CD14-positive monocyte (primary cell): ENCODE measurements around the gene TIMP2. TPM values are rescaled to one million over a fixed set of nuclear protein-coding genes. Genes with fewer than 3 reads are reported as not detected.

ENCODE experiments used
- DNase-seq, 3 donors: peaks; one replicate each; pipeline ENCODE4 v3.0.0-alpha.2; 2011 to 2022
- H2AFZ ChIP-seq: 2 replicates; pipeline ENCODE4 v1.6.0; 2012; ENCODE audit warnings: mild to moderate bottlenecking, low read depth, low read length, inconsistent platforms; ENCODE audit not compliant: insufficient read depth, poor library complexity, severe bottlenecking
- H3K27ac ChIP-seq, 2 donors: 1 replicate in 1 of 2; 2 replicates in 1 of 2; pipeline ENCODE4 v1.5.1; 2012 to 2013; ENCODE audit warnings: low read length in 2 of 2, control low read depth in 1 of 2, inconsistent platforms in 1 of 2, low read depth in 1 of 2, mild to moderate bottlenecking in 1 of 2
- H3K27me3 ChIP-seq, 2 donors: one replicate each; pipeline versions ENCODE4 v1.6.0 to v1.6.1; 2011 to 2013; ENCODE audit warnings: low read length in 2 of 2; ENCODE audit not compliant: control insufficient read depth in 2 of 2, insufficient read depth in 2 of 2
- H3K36me3 ChIP-seq, 2 donors: replicated peaks in 1 of 2; 1 replicate in 1 of 2; 2 replicates in 1 of 2; pipeline versions ENCODE4 v1.5.1 to v1.6.1; 2012 to 2013; ENCODE audit warnings: low read length in 2 of 2, control low read depth in 1 of 2, inconsistent platforms in 1 of 2, mild to moderate bottlenecking in 1 of 2; ENCODE audit not compliant: insufficient read depth in 2 of 2, control insufficient read depth in 1 of 2
- H3K4me1 ChIP-seq, 2 donors: 1 replicate in 1 of 2; 2 replicates in 1 of 2; pipeline versions ENCODE4 v1.5.1 to v1.6.1; 2012 to 2013; ENCODE audit warnings: low read length in 2 of 2, control low read depth in 1 of 2, inconsistent platforms in 1 of 2, mild to moderate bottlenecking in 1 of 2, moderate library complexity in 1 of 2; ENCODE audit not compliant: insufficient read depth in 2 of 2, control insufficient read depth in 1 of 2
- H3K4me2 ChIP-seq: replicated peaks from 2 replicates; pipeline ENCODE3; 2012; ENCODE audit warnings: low read length, moderate library complexity, mild to moderate bottlenecking; ENCODE audit not compliant: poor library complexity, severe bottlenecking; ENCODE audit errors: extremely low read depth
- H3K4me3 ChIP-seq, 3 experiments: fragments of 200-600 bp in 1 of 3; sonication (generic) in 1 of 3; replicated peaks in 1 of 3; 1 replicate in 2 of 3; 2 replicates in 1 of 3; pipeline ENCODE4 v1.5.1; 2011 to 2013; ENCODE audit warnings: low read length in 3 of 3, mild to moderate bottlenecking in 3 of 3, control low read depth in 2 of 3, low read depth in 2 of 3, inconsistent platforms in 1 of 3, moderate library complexity in 1 of 3
- H3K79me2 ChIP-seq: 2 replicates; pipeline ENCODE4 v1.6.0; 2012; ENCODE audit warnings: mild to moderate bottlenecking, control low read depth, inconsistent platforms, low read length, moderate library complexity; ENCODE audit not compliant: insufficient read depth
- H3K9ac ChIP-seq: 2 replicates; pipeline ENCODE4 v1.6.0; 2017; ENCODE audit warnings: low read length, mild to moderate bottlenecking; ENCODE audit not compliant: insufficient read depth, poor library complexity, severe bottlenecking
- H3K9me3 ChIP-seq, 2 donors: replicated peaks in 1 of 2; 1 replicate in 1 of 2; 2 replicates in 1 of 2; pipeline versions ENCODE4 v1.5.1 to v1.6.1; 2012 to 2013; ENCODE audit warnings: low read length in 2 of 2, control low read depth in 1 of 2; ENCODE audit not compliant: control insufficient read depth in 1 of 2, insufficient read depth in 1 of 2
- H4K20me1 ChIP-seq: 2 replicates; pipeline ENCODE4 v1.6.0; 2012; ENCODE audit warnings: mild to moderate bottlenecking, low read length, control low read depth, moderate library complexity; ENCODE audit not compliant: insufficient read depth
- H3K27ac Mint-ChIP-seq, 7 donors: one replicate each; pipeline ENCODE4 v1.8.0; 2020; ENCODE audit warnings: mild to moderate bottlenecking in 7 of 7, mixed read lengths in 7 of 7, moderate library complexity in 6 of 7, inconsistent platforms in 2 of 7
- H3K27me3 Mint-ChIP-seq, 3 donors: one replicate each; pipeline ENCODE4 v1.8.0; 2021 to 2022; ENCODE audit warnings: low read depth in 3 of 3, mild to moderate bottlenecking in 3 of 3, mixed read lengths in 3 of 3, moderate library complexity in 3 of 3, inconsistent platforms in 1 of 3
- H3K36me3 Mint-ChIP-seq, 2 donors: one replicate each; pipeline ENCODE4 v1.8.0; 2020; ENCODE audit warnings: mixed read lengths in 2 of 2, inconsistent platforms in 1 of 2, mild to moderate bottlenecking in 1 of 2
- H3K4me1 Mint-ChIP-seq: one replicate; pipeline ENCODE4 v1.8.0; 2020; ENCODE audit warnings: mild to moderate bottlenecking, mixed read lengths
- H3K4me3 Mint-ChIP-seq, 2 donors: one replicate each; pipeline ENCODE4 v1.8.0; 2020; ENCODE audit warnings: mild to moderate bottlenecking in 2 of 2, mixed read lengths in 2 of 2, moderate library complexity in 1 of 2
- H3K9me3 Mint-ChIP-seq, 7 donors: one replicate each; pipeline ENCODE4 v1.8.0; 2020 to 2022; ENCODE audit warnings: mixed read lengths in 7 of 7, mild to moderate bottlenecking in 6 of 7, moderate library complexity in 6 of 7, inconsistent platforms in 2 of 7
- CTCF ChIP-seq: fragments of 200-600 bp; IDR thresholded peaks from one replicate; pipeline ENCODE4 v1.8.0; 2022; ENCODE audit warnings: antibody characterized with exemption, mild to moderate bottlenecking
- WGBS: methylation state at CpG from one replicate; pipeline ENCODE4 v1.1.5; 2013; ENCODE audit warnings: missing lambda C conversion rate; ENCODE audit not compliant: insufficient coverage; 5-methylcytosine and 5-hydroxymethylcytosine counted together
- intact Hi-C, 2 donors: fragments of 100-400 bp; cut with micrococcal nuclease; formaldehyde crosslinking; loops; one replicate each; pipeline versions ENCODE4 v1.15.0 to v1.15.1; 2023
- polyA plus RNA-seq, 3 donors: library from polyadenylated mRNA; depleted of rRNA in 1 of 3; unstranded in 2 of 3; stranded (reverse) in 1 of 3; fragments of 300-500 nt in 2 of 3; fragments of >200 nt in 1 of 3; fragmentation: Illumina TruSeq in 2 of 3; gene quantifications; 1 replicate in 2 of 3; 2 replicates in 1 of 3; pipeline ENCODE4 v1.2.3, GENCODE V29; 2012 to 2021

The TIMP2 gene
- polyA plus RNA-seq, 3 donors = 4.5 to 101 (median 6.4) TPM

GRCh38 chr17:78820841-78821240 is 104.3 kb downstream of the TIMP2 start:
- H3K79me2 ChIP-seq = no peaks in the 10 kb centered on the region
- Mint-ChIP-seq H3K4me3 (no peak overlapping the region), H3K27me3 (no peaks in the 10 kb centered on the region), H3K4me1 (peaks cover 17% of the 10 kb centered on the region), H3K36me3 (peaks cover 85 to 97% of the 10 kb centered on the region in 2 donors), H3K27ac (no peak overlapping the region), H3K9me3 (peaks cover 0 to 2% (median 0%) of the 10 kb centered on the region in 7 donors)
- H2AFZ ChIP-seq = no peak overlapping the region
- H3K9ac ChIP-seq = no peak overlapping the region
- H3K27me3 ChIP-seq = no peaks in the 10 kb centered on the region
- H3K9me3 ChIP-seq = no peaks in the 10 kb centered on the region
- no peak for DNase-seq
- WGBS = 96% methylated on average over 12 of the region's 13 CpGs
- H3K4me2 ChIP-seq = no peak overlapping the region
- H4K20me1 ChIP-seq = peaks cover 24% of the 10 kb centered on the region
- H3K4me3 ChIP-seq = no peak overlapping the region
- no peak for TF ChIP-seq CTCF
- intact Hi-C loops = loop anchor here in 1 of 2 donors (5.0 kb wide), 1 partner anchor 34 kb away; no protein-coding TSS in a partner anchor
- peaks cover 7 to 8% of the 10 kb centered on the region in 2 donors for H3K4me1 ChIP-seq
- H3K27ac ChIP-seq = no peak overlapping the region
- peaks cover 83 to 96% of the 10 kb centered on the region in 2 donors for H3K36me3 ChIP-seq

- peaks cover 9% of the 10 kb centered on the region for H3K4me1 Mint-ChIP-seq
- no peak overlapping the region for H3K27ac Mint-ChIP-seq
Observed at GRCh38 chr17:78819806-78820792, 105.1 kb downstream of the TIMP2 start.

More at GRCh38 chr17:78819806-78820792, 105.1 kb downstream of the TIMP2 start:
- no peak overlapping the region for H3K9ac ChIP-seq
- H3K27ac ChIP-seq = no peak overlapping the region
- H3K27me3 ChIP-seq = no peaks in the 10 kb centered on the region
- Mint-ChIP-seq H3K27me3 (no peaks in the 10 kb centered on the region), H3K9me3 (peaks cover 0 to 2% (median 0%) of the 10 kb centered on the region in 7 donors), H3K36me3 (peaks cover 87 to 97% of the 10 kb centered on the region in 2 donors), H3K4me3 (no peak overlapping the region)
- WGBS = 97% methylated on average over 14 of the region's 18 CpGs
- TF ChIP-seq CTCF = no peak
- DNase-seq = no peak
- H3K36me3 ChIP-seq = peaks cover 87 to 96% of the 10 kb centered on the region in 2 donors
- no peak overlapping the region for H3K4me2 ChIP-seq
- H3K79me2 ChIP-seq = no peaks in the 10 kb centered on the region
- H3K9me3 ChIP-seq = no peaks in the 10 kb centered on the region
- H3K4me1 ChIP-seq = peaks cover 0 to under 1% of the 10 kb centered on the region in 2 donors
- H4K20me1 ChIP-seq = peaks cover 18% of the 10 kb centered on the region
- no peak overlapping the region for H3K4me3 ChIP-seq
- intact Hi-C loops = loop anchor here in 1 of 2 donors (5.0 kb wide), 1 partner anchor 33 kb away; no protein-coding TSS in a partner anchor
- no peak overlapping the region for H2AFZ ChIP-seq
